SU-DHL-6 (cell line): Measurements from ENCODE around the gene MBD3.

Experiments
- H2AFZ ChIP-seq: fragments of 200-600 bp; sonication (generic); 2 replicates; pipeline ENCODE4 v1.6.1; 2014; ENCODE audit warnings: low read depth, mild to moderate bottlenecking, moderate library complexity, mixed read lengths, antibody characterized with exemption, low read length; ENCODE audit not compliant: severe bottlenecking
- H3F3A ChIP-seq: fragments of 200-600 bp; shearing (Covaris generic); 2 replicates; pipeline ENCODE4 v1.6.0; 2016; ENCODE audit warnings: antibody characterized with exemption, mild to moderate bottlenecking; ENCODE audit not compliant: insufficient read depth
- H3K27ac ChIP-seq: fragments of 200-600 bp; sonication (generic); 2 replicates; pipeline ENCODE4 v1.5.1; 2016; ENCODE audit warnings: low read depth, mild to moderate bottlenecking, low read length, moderate library complexity, mixed read lengths
- H3K27me3 ChIP-seq: fragments of 200-600 bp; sonication (generic), shearing (Covaris generic); 2 replicates; pipeline ENCODE4 v1.6.0; 2014; ENCODE audit warnings: mild to moderate bottlenecking, low read length
- H3K36me3 ChIP-seq: fragments of 200-600 bp; sonication (generic); 2 replicates; pipeline ENCODE4 v1.6.1; 2014; ENCODE audit warnings: mild to moderate bottlenecking, low read length, mixed read lengths
- H3K4me2 ChIP-seq: fragments of 300-600, 200-600 bp; shearing (Covaris generic), sonication (generic); 2 replicates; pipeline ENCODE4 v1.6.0; 2014; ENCODE audit warnings: low read length, low read depth, mild to moderate bottlenecking; ENCODE audit not compliant: poor library complexity, severe bottlenecking
- H3K4me3 ChIP-seq: fragments of 200-600 bp; sonication (generic); 2 replicates; pipeline ENCODE4 v1.5.1; 2014; ENCODE audit warnings: antibody characterized with exemption, low read length, mild to moderate bottlenecking, mixed read lengths; ENCODE audit not compliant: insufficient read depth, poor library complexity, severe bottlenecking
- H3K79me2 ChIP-seq: fragments of 200-600 bp; sonication (generic); 2 replicates; pipeline ENCODE4 v1.6.1; 2014; ENCODE audit warnings: mild to moderate bottlenecking, low read length, moderate library complexity; ENCODE audit not compliant: insufficient read depth
- H3K9ac ChIP-seq: fragments of 200-600 bp; sonication (generic); 2 replicates; pipeline ENCODE4 v1.7.0; 2014; ENCODE audit warnings: mild to moderate bottlenecking, low read length
- H3K9me2 ChIP-seq: fragments of 200-600 bp; sonication (generic); replicated peaks from 2 replicates; pipeline ENCODE4 v1.6.1; 2014; ENCODE audit warnings: low read length; ENCODE audit not compliant: insufficient read depth
- H3K9me3 ChIP-seq: fragments of 200-600 bp; sonication (generic); 2 replicates; pipeline ENCODE4 v1.6.1; 2014; ENCODE audit warnings: low read length, mixed read lengths; ENCODE audit not compliant: insufficient read depth
- H4K20me1 ChIP-seq: fragments of 200-600 bp; sonication (generic); 2 replicates; pipeline ENCODE4 v1.6.1; 2014; ENCODE audit warnings: low read depth, mild to moderate bottlenecking, antibody characterized with exemption, low read length, moderate library complexity, mixed read lengths
- CTCF ChIP-seq: fragments of 200-600 bp; sonication (generic); IDR thresholded peaks from one replicate; pipeline ENCODE4 v1.5.1; 2017; ENCODE audit warnings: antibody characterized with exemption, mild to moderate bottlenecking, low read length, moderate library complexity; ENCODE audit not compliant: insufficient read depth, poor library complexity, severe bottlenecking
- EZH2phosphoT487 ChIP-seq: fragments of 200-600 bp; sonication (generic), shearing (Covaris generic); conservative IDR thresholded peaks from 2 replicates; pipeline ENCODE4 v1.6.1; 2018; ENCODE audit warnings: mild to moderate bottlenecking, antibody characterized with exemption, low read length, moderate library complexity, mixed read lengths

The MBD3 gene

GRCh38 chr19:1574354-1575136 is 18.1 kb downstream of the MBD3 start:
- Histone ChIP-seq H2AFZ (no peak overlapping the region), H3K36me3 (no peaks in the 10 kb centered on the region), H3K4me3 (no peak overlapping the region), H3F3A (0 out of 2 replicates have a peak, but pooled peaks cover 4% of the 10 kb centered on the region), H3K27me3 (no peaks in the 10 kb centered on the region), H3K4me2 (no peak overlapping the region), H3K27ac (no peak overlapping the region), H3K9me3 (no peaks in the 10 kb centered on the region), H4K20me1 (no peaks in the 10 kb centered on the region), H3K79me2 (no peaks in the 10 kb centered on the region), H3K9me2 (no peaks in the 10 kb centered on the region), H3K9ac (no peak overlapping the region)
- TF ChIP-seq CTCF = no peak
- TF ChIP-seq EZH2phosphoT487 = no peak

GRCh38 chr19:1572795-1573194 is 19.9 kb downstream of the MBD3 start:
- H3K27ac ChIP-seq = no peak overlapping the region
- no peaks in the 10 kb centered on the region for H3K9me2 ChIP-seq
- no peak overlapping the region for H2AFZ ChIP-seq
- H3K4me2 ChIP-seq = no peak overlapping the region
- H3K27me3 ChIP-seq = no peaks in the 10 kb centered on the region
- no peaks in the 10 kb centered on the region for H3K79me2 ChIP-seq
- no peak overlapping the region for H3K9ac ChIP-seq
- 0 out of 2 replicates have a peak, but pooled peaks cover 3% of the 10 kb centered on the region for H3K9me3 ChIP-seq
- H3K36me3 ChIP-seq = no peaks in the 10 kb centered on the region
- TF ChIP-seq CTCF (no peak), EZH2phosphoT487 (no peak)
- H3F3A ChIP-seq = 0 out of 2 replicates have a peak, but pooled peaks cover 4% of the 10 kb centered on the region
- no peak overlapping the region for H3K4me3 ChIP-seq
- no peaks in the 10 kb centered on the region for H4K20me1 ChIP-seq

- Histone ChIP-seq H3K4me2 (no peak overlapping the region), H3K4me3 (no peak overlapping the region), H3K9me2 (no peaks in the 10 kb centered on the region), H3F3A (0 out of 2 replicates have a peak, but pooled peaks cover 4% of the 10 kb centered on the region), H3K36me3 (no peaks in the 10 kb centered on the region), H3K27me3 (no peaks in the 10 kb centered on the region), H3K79me2 (no peaks in the 10 kb centered on the region), H4K20me1 (no peaks in the 10 kb centered on the region), H2AFZ (no peak overlapping the region), H3K9me3 (0 out of 2 replicates have a peak, but pooled peaks cover 3% of the 10 kb centered on the region), H3K27ac (no peak overlapping the region), H3K9ac (no peak overlapping the region)
- TF ChIP-seq CTCF (no peak), EZH2phosphoT487 (no peak)
Observed at GRCh38 chr19:1571358-1571757, 21.3 kb downstream of the MBD3 start.
